ENCODE results near the gene MYO5A.
"Not testable (repeated sequence)": the region's sequence is repeated elsewhere in the genome, so short reads cannot be mapped to it uniquely, and the experiment has no call there.

The MYO5A gene

GRCh38 chr15:52480990-52481389 is 47.7 kb downstream of the MYO5A start:
- H3K27ac ChIP-seq: no peak overlapping the region
- TF ChIP-seq ZFX (IDR thresholded peaks at IDR 0.05) (no peak), CTCF (conservative IDR thresholded peaks at IDR 0.05) (no peak)

- no peak overlapping the region for H3K27ac ChIP-seq
- no peak for TF ChIP-seq ZFX (IDR thresholded peaks at IDR 0.05)
- no peak for TF ChIP-seq CTCF (conservative IDR thresholded peaks at IDR 0.05)
Observed at GRCh38 chr15:52466716-52467115, 62.0 kb downstream of the MYO5A start.

- TF ChIP-seq CTCF (conservative IDR thresholded peaks at IDR 0.05) (no peak), ZFX (IDR thresholded peaks at IDR 0.05) (no peak)
- H3K27ac ChIP-seq: no peak overlapping the region
Observed at GRCh38 chr15:52466134-52466701, 62.5 kb downstream of the MYO5A start.

GRCh38 chr15:52464478-52464877 is 64.2 kb downstream of the MYO5A start:
- no peak for TF ChIP-seq CTCF (conservative IDR thresholded peaks at IDR 0.05)
- no peak for TF ChIP-seq ZFX (IDR thresholded peaks at IDR 0.05)
- H3K27ac ChIP-seq: no peak overlapping the region

- no peak overlapping the region for H3K27ac ChIP-seq
Observed at GRCh38 chr15:52464040-52464439, 64.6 kb downstream of the MYO5A start.

GRCh38 chr15:52463638-52464037 is 65.0 kb downstream of the MYO5A start:
- no peak overlapping the region for H3K27ac ChIP-seq
- peak; percentile 23 for TF ChIP-seq CTCF (conservative IDR thresholded peaks at IDR 0.05)
- TF ChIP-seq ZFX (IDR thresholded peaks at IDR 0.05): no peak

More at GRCh38 chr15:52464040-52464439, 64.6 kb downstream of the MYO5A start:
- no peak for TF ChIP-seq ZFX (IDR thresholded peaks at IDR 0.05)
- TF ChIP-seq CTCF (conservative IDR thresholded peaks at IDR 0.05): no peak

- no peak overlapping the region for H3K27ac ChIP-seq
- no peak for TF ChIP-seq ZFX (IDR thresholded peaks at IDR 0.05)
- TF ChIP-seq CTCF (conservative IDR thresholded peaks at IDR 0.05): no peak
Observed at GRCh38 chr15:52462806-52463360, 65.8 kb downstream of the MYO5A start.

GRCh38 chr15:52459701-52460100 is 69.0 kb downstream of the MYO5A start:
- H3K27ac ChIP-seq: not testable (repeated sequence)

- not testable (repeated sequence) for H3K27ac ChIP-seq
Observed at GRCh38 chr15:52459265-52459664, 69.4 kb downstream of the MYO5A start.

All from C4-2B (cell line).